ENCODE measurements around the gene EVA1A.
"Not testable (repeated sequence)": the region's sequence is repeated elsewhere in the genome, so short reads cannot be mapped to it uniquely, and the experiment has no call there.

The EVA1A gene

DNA sequence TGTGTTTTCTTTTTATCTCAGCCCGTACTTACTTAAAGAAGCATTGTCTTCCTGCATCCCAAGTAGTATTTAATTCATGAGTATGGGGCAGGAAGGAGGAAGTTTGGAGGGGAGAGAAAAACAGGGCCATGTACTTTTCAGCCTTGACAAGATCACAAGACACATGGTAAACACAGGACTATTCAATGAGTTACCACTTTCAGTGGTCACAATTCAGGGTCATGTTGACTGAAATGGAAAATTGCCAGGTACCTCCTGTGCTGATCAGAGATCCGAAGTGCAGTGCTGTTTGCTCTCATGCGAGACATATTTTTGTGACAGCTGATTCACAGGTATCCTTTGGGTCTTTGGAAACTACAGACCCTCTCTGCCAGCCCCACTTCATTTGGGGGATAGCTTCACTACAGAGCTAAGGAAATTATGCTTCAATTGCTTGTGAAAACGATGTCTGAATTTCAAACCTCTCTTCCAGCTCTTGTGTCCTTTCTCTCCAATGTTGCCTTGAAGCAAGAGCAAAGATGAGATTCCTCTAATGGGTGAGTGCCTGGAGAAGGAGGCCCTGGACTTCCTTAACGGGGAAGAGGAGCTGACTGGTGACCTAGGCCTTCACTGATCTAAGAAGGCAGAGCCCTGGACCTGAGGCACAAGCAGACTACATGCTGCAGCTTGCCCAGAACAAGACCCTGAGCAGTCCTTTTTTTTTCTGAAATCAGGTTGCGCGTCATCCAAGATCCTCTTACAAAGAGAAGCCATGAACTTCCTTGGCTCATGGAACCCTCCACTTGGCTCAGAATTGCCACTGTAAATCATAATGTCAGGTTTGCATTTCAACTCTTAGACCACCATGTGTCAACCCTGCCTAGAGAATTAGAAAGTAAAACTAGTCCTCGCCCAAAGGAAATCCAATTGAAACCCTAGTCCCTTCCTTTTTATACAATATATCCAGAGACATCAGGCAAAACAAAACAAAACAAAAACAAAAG, 44.1 kb downstream of the EVA1A start:
- no peak for DNase-seq (ENCODE audit: low read depth)

DNA sequence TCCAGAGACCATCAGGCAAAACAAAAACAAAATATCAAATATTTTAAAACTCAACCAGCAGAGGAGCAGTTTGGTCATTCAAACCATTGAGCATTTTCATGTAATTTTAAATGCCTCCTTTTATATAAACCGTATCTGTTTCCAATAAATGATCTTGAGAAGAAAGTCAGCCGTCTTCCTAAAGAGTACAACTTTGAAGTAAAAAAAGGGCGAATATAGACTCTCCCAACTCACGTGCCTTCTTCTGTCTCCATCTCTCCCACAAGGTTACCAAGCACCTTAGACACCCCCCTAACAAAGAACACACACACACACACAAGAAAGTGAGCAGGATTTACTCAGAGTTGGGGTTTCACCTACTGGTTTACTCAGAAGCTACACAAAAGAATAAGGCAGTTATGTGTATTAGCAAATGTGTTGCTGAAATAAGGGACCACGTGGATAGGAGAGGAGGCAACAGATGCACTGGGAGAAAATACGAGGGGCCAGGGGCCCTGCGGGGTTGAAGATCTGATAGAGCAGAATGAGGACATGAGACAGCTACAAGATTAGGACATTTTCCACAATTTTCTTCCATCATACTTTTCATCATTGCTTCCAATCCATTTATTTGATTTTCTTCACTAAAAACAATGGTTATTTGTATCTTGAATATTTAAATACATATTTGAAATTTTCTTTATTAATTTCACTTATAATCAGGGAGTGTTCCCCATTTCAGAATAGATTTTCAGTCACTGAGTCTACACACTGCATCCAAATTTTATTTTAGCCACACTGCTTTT, 45.0 kb downstream of the EVA1A start:
- no peak for DNase-seq (ENCODE audit: low read depth)

DNA sequence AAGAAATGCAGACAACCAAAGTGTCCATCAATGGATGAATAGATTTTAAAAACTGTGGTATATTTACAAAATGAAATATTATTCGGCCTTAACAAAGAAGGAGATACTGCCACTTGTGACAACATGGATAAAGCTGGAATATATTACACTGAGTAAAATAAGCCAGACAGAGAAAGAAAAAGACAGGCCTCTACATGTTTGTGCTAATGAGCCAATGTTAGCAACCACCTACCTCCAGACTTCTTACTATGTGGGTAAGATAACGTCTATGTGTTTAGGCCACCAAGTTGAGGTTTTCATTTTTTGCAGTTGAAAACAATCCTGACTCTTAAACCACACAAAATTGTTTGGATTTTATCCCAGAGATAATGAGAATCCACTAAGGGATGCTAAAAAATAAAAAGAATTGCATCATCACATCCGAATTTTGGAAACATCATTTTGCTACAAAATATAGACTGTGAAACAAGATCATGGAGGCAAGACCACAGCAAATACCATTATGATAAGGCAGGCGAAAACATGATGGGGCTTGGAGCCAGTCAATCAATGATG, 47.0 kb downstream of the EVA1A start:
- DNase-seq (ENCODE audit: low read depth), result no peak

DNA sequence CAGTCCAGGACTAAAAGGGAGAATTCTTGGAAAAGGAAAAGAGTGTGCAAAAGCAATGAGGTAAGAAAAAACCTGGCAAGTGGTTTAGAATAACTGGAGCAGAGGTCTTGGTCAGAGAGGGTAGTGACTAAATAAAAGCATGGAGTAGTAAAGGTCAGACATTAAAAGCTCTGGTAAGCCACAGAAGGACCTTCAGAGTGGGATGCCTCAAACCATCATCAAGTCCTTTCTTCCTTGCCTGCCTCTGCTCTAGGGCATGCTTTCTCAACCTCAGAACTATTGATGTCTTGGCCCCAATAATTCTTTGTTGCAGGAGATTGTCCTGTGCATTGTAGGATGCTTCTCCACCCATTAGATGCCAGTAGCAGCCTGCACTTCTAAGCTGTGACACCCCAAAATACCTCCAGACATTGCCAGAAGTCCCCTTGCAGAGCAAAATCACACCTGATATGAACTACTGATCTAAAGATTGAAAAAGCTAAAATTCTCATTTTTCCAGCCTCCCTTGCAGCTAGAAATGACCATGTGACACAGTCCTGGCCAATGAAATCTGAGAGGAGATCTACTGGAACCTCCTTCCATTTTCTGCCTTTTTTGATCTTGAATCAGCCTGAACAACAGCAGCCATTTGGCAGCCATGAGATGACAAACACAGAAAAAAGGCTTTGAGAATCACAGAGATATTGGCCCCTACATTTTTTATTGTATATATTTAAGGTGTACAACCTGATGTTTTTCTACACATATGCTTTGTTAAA, 48.1 kb downstream of the EVA1A start:
- DNase-seq (ENCODE audit: low read depth), result no peak

DNA sequence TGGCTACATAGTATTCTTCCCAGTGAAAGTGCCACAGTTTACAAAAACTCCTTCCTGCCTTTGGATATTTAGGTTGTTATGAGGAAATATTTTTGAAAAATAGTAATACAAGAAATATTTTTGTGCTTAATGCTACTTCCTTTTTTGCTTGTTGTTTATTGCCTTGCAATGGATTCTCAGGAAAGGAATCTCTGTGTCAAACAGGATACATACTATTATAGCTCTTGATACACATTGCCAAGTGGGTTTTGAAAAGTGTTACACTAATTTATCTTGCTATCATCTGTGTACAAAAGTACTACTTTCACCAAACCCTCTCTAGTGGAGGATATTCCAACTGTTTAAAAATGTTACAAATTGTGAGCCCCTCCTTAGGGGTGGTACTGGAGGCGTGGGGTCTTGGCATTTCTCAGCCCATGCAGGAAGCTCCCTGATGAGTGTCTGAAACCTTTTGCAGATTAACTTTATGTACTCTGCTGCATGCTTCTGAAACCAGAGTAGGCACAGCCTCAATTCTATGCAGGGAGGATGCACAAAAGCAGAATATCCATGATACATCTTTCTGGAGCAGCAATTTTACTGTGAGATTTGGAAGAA, 54.5 kb downstream of the EVA1A start:
- DNase-seq (ENCODE audit: low read depth), result no peak

DNA sequence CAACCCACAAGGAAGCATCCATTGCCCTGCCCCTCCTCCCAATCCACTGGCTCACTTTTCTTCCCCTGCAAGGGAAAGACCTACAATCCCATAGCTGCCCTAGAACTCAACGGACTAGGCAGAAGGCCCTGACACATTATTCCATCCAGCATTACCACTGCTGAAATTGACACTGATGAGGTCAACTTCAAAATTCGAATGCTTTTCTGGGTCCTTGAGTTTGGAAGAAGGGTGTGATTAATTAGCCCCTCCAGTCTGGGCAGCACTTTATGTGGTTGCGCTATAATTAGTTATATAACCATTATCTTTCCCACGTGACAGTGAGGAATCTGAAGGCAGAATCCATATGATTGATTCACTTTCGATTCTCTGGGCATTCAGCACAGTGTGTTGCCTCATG, 55.7 kb downstream of the EVA1A start:
- DNase-seq (ENCODE audit: low read depth), result no peak

DNA sequence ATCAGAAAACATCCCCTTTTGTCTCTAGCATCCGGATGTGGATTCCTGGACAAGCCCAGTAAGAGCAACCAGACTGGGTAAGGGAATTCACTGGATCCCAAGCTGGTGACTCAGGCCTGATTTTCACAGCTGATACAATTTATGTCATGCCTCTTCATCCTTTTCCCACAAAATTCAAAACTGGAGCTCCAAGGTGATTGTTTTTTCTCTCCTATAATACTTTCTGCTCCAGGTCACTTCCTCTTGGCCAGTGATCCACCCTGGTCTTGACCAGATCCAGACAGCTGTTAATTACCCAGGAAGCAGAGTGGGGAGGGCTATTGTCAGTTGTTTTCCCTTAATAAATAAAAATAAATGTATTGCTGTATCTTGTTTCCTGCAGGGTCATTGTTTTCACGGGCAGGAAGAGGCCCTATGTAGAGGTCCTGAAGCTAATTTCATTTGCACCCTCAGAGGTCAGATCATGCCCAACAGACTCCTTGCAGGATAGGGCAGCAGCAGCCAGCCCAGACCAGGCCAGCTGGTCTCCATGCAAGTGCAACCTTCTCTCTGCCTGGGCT, 57.6 kb downstream of the EVA1A start:
- DNase-seq (ENCODE audit: low read depth), result no peak

DNA sequence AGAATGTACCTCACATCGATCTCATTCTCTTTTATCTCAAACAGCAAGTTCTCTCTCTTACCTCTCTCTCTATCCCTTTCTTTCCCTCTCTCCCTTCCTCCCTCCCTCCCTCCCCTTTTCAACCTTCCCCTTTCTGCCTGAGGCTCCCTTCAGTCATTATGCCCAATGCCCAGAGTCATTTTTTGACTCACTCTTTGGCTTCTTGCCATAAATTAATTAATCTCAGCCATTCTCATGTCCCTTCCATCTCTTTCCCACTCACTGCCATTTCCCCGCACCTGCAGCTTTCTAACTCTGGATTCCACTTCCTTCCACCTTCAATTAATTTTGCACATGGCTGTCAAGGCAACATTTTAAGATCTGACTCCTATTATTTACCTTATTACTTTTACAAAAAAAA, 60.1 kb downstream of the EVA1A start:
- DNase-seq (ENCODE audit: low read depth), result no peak

DNA sequence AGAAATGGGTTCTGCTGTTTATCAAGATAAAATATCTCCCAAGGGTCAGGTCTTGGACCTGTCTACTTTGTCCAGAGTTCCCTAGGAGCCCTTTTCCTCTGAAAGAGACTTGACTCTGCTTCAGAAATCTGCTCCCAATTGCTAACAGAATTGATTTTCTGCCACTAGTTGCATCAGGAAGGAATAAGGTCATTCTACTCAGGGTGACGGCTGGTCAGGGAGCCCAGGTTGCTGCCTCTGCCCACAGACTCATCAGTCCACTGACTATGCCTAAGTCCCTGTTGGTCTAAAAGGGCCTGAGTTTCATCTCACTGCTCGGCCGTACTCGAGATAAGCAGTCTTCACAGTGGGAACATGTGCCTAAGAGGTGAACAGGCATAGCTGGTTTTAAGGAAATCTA, 61.2 kb downstream of the EVA1A start:
- DNase-seq (ENCODE audit: low read depth), result no peak

DNA sequence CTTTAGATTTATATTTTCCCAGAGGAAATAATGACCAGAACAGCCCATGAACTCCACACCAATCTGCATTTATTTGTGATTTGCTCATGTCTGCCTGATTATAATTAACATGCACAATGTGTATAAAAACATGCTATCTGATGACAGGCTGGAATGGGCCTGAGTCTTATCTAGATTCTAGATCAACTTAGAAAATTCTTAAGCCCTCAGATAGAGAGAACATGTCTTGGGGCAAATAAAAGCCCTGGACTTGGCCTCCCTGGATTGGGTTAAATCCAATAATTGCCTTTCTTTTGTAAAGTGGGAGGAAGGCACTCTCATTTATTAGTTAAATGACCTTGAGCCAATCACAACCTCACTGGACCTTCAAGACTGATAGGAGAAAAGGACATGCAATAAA, 61.8 kb downstream of the EVA1A start:
- no peak for DNase-seq (ENCODE audit: low read depth)

DNA sequence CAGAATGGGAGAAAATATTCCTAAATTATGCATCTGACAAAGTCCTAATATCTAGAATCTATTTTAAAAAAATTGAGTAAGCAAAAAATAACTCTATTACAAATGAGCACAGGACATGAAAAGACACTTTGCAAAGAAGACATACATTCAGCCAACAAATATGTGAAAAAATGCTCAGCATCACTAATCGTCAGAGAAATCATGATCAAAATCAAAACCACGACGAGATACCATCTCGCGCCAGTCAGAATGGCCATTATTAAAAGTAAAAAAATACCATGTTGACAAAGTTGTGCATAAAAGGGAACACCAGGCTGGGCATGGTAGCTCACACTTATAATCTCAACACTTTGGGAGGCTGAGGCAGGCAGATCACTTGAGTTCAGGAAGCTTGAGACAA, 63.5 kb downstream of the EVA1A start:
- no peak for DNase-seq (ENCODE audit: low read depth)

DNA sequence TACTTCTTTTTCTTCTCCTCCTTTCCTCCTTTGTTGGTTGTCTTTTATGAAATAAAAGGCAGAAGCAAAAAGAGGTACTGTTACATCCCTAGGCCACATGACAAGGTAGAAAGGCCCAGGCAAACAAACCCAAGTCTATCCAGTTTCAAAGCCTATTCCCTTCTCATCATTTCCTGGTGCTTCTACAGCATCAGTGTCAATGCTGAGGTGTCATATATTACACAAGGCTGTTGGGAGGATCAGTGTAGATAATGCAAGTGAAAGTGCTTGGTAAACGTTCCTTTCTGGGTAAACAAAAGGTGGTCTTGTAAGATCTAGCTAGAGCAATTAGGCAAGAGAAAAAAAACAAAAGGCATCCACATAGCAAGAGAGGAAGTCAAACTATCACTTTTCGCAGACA, 64.9 kb downstream of the EVA1A start:
- DNase-seq (ENCODE audit: low read depth), result no peak

DNA sequence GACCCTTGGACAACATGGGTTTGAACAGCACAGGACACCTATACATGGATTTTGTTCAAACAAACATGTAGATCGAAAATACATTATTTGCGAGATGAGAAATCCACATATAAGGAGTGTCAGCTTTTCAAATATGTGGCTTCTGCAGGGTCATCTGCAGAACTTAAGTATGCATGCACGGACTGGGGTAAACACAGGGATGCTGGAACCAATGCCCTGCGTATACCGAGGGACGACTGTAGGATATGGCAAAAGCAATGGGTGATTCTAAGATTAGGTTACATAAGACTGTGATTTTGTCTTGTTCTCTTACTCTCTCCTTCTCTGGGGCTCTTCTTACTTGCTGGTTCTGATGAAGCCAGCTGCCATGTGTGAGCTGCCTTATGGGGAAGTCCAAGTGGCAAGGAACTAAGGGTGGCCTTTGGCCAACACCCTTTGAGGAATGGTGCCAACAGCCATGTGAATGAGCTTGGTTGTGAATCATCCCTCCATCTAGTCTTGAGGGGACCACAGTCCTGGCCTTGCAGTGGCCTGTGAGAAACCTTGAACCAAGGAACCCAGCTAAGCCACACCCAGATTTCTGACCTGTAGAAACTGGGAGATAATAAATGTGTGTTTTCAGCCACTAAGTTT, 66.5 kb downstream of the EVA1A start:
- DNase-seq (ENCODE audit: low read depth), result no peak

DNA sequence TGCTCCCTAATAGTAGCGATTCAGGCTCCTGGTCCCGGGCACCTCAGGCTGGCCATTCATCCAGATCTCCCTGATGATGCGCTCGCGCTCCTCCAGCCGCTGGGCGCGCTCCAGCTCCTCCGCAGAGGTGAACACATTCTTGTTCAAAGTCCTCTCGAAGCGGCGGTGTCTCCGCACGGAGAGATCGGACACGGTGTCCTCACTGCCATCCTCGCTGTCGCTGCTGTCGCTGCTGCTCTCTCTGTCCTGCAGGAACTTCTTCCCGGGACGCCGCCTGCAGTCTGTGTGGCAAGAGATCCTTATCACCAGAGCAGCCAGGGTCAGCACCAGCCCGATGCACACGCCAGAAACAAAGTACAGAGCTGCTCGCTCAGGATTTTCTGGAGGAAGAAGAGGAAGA, 67.5 kb downstream of the EVA1A start:
- no peak for DNase-seq (ENCODE audit: low read depth)

DNA sequence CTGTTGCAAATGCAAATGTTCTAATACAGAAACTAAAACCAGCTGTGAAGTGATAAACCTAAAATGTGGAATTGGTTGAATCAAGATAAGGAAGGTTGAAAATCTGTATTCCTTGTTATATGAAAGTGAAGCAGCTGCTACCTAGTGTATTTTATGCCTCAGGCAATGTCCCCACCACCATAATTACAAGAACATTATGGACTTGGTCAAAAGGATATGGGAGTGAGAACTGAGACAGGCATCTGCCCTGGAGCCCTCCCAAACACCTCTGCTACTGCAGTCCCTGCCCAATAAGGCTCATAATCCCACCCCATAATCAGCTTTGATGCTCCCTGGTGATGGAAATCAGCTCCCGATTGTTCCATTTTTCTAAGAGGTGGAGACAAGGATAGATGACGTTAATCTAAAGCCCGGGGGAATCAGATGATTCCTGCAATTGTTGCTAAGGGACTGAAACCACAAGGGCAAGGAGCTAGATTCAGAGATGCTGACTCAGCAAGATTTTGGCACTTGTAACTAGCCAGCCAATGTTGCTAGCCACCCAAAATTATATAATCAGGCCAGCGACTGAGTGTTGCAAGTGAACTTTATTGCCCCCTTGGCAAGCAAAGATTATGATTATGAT, 69.5 kb downstream of the EVA1A start:
- no peak for DNase-seq (ENCODE audit: low read depth)

DNA sequence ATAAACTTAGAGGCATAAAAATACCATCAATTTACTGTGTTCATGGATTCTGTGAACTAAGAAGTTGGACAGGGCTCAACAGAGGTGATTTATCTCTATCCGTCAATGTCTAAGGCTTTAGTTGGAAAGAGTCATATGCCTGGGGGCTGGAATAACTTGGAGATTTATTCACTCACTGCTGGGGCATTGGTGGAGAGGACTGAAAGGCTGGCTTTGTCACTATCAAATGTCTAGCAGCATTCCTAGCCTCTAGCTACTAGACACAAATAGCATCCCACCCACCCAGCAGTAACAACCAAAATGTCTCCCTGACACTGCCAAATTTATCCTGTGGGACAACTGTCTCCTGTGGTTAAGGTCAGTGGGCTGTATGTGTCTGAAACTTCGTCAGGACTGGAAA, 71.0 kb downstream of the EVA1A start:
- no peak for DNase-seq (ENCODE audit: low read depth)

DNA sequence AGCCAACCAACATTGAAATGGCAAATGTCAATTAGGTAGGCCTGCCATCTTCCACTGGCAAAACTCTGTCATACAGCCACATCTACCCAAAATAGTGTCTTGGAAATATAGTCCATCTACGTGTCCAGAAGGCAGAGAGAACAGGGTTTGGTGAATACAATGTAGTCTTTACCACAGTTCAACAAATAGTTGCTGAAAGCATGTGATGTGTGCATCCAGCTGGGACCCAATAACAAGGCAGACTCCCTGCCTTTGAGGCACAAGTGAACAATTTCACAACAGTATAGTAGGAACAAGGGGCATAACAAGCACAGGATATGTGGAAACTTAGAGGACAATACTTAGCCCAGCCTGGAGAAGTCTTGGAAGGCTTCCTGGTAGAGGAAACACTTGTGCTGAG, 72.6 kb downstream of the EVA1A start:
- DNase-seq (ENCODE audit: low read depth), result no peak

DNA sequence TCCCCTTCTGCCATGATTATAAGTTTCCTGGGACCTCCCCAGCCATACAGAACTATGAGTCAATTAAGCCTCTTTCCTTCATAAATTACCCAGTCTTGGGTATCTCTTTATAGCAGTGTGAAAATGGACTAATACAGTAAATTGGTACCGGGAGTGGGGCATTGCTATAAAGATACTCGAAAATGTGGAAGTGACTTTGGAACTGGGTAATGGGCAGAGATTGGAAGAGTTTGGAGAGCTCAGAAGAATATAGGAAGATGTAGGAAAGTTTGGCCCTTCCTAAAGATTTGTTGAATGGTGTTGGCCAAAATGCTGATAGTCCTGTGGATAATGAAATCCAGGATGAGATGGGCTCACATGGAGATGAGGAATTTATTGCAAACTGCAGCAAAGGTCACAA, 74.0 kb downstream of the EVA1A start:
- not testable (repeated sequence) for DNase-seq (ENCODE audit: low read depth)

DNA sequence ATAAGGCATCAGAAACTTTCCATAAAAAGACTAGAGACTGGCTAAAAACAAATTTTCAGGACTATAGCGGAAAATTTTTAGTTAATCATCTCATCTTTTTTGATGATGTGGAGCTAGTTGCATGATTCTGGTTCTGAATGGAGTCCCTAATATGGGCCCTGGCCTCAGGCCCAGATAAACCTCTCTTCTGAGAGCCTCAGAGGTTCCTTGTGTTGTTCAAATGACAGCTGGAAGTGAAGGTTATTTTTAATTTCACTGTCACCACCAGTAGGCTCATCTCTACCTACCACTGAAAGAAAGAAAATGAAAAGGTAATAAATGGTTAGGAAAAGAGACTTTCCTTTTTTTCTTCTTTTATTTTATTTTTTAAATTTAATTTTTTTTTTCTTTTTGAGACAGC, 75.9 kb downstream of the EVA1A start:
- DNase-seq (ENCODE audit: low read depth), result no peak

DNA sequence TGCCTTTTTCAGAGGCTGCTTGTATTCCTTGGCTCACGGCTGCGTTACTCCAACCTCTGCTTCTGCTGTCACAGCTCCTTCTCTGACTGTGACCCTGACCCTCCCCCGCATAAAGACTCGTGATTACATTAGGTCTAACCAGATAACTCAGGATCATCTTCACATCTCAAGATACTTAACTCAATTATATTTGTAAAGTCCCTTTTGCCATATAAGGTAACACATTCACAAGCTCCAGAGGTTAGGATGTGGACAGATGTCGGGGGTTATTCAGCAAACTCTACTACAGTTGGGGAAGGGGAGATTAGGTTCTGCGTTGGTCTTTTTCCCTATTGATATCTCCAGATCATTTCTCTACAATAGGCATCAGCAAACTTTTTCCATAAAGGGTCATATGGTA, 76.9 kb downstream of the EVA1A start:
- DNase-seq (ENCODE audit: low read depth), result no peak

DNA sequence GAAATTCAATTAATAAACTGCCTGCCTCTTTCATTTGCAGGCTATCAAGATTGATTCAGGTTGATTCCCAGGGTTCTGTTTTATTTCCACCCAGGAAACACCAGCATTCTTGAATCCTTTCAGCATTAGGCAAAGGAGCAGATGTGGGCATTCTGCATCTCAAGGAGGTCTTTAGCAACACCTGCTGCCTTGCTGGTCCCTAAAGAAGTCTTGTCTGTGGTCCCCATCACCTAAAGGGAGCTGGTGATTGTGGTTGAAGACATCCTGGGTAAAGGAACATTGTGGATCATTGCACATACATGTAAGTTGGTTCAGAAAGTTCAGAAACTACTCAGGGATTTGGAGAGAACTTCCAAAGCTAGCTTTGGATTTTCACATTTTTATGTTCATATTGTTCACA, 78.3 kb downstream of the EVA1A start:
- DNase-seq (ENCODE audit: low read depth), result no peak
